Neural progenitor cell (in vitro differentiated cells): ENCODE data around the gene CYTL1. TPM values are rescaled to one million over a fixed set of nuclear protein-coding genes. Genes with fewer than 3 reads are reported as not detected.

Experiments
- DNase-seq: peaks from one replicate; pipeline ENCODE4 v3.0.0-alpha.2; 2016; ENCODE audit warnings: low spot score
- H2AFZ ChIP-seq: fragments of 200-600 bp; sonication (generic); replicated peaks from 2 replicates; pipeline ENCODE4 v1.6.1; 2016; ENCODE audit warnings: antibody characterized with exemption
- H3F3A ChIP-seq: fragments of 200-600 bp; sonication (generic); 2 replicates; pipeline ENCODE4 v1.6.1; 2016; ENCODE audit warnings: antibody characterized with exemption, low read depth
- H3K27ac ChIP-seq: fragments of 200-600 bp; sonication (generic); 2 replicates; pipeline ENCODE4 v1.5.1; 2016; ENCODE audit warnings: mild to moderate bottlenecking
- H3K27me3 ChIP-seq: fragments of 200-600 bp; sonication (generic); 2 replicates; pipeline ENCODE4 v1.6.1; 2016; ENCODE audit warnings: mild to moderate bottlenecking, moderate library complexity
- H3K36me3 ChIP-seq: fragments of 200-600 bp; sonication (generic); 2 replicates; pipeline ENCODE4 v1.5.1; 2016
- H3K4me1 ChIP-seq: fragments of 200-600 bp; sonication (generic); 2 replicates; pipeline ENCODE4 v1.6.1; 2016; ENCODE audit warnings: mixed run types
- H3K4me2 ChIP-seq: fragments of 200-600 bp; sonication (generic); 2 replicates; pipeline ENCODE4 v1.6.1; 2016
- H3K4me3 ChIP-seq: fragments of 200-600 bp; sonication (generic); 2 replicates; pipeline ENCODE4 v1.5.1; 2016
- H3K79me2 ChIP-seq: fragments of 200-600 bp; sonication (generic); 2 replicates; pipeline ENCODE4 v1.6.1; 2016; ENCODE audit warnings: low read depth
- H3K9ac ChIP-seq: fragments of 200-600 bp; sonication (generic); 2 replicates; pipeline ENCODE4 v1.6.1; 2016
- H3K9me3 ChIP-seq: fragments of 200-600 bp; sonication (generic); 2 replicates; pipeline ENCODE4 v1.5.1; 2016; ENCODE audit warnings: low read depth
- H4K20me1 ChIP-seq: fragments of 200-600 bp; sonication (generic); 2 replicates; pipeline ENCODE4 v1.6.1; 2016; ENCODE audit warnings: low read depth
- H3K27ac Mint-ChIP-seq: 3 replicates; pipeline ENCODE4 v1.8.0; 2021; ENCODE audit warnings: mixed read lengths
- H3K27me3 Mint-ChIP-seq: 2 replicates; pipeline ENCODE4 v1.8.0; 2022; ENCODE audit warnings: low read depth, mild to moderate bottlenecking, inconsistent platforms, moderate library complexity, mixed read lengths; ENCODE audit not compliant: insufficient read depth
- H3K36me3 Mint-ChIP-seq: 3 replicates; pipeline ENCODE4 v1.8.0; 2021; ENCODE audit warnings: mixed read lengths
- H3K4me1 Mint-ChIP-seq: 3 replicates; pipeline ENCODE4 v1.8.0; 2021; ENCODE audit warnings: mixed read lengths
- H3K4me3 Mint-ChIP-seq: 3 replicates; pipeline ENCODE4 v1.8.0; 2021; ENCODE audit warnings: mild to moderate bottlenecking, moderate library complexity, mixed read lengths
- H3K9me3 Mint-ChIP-seq: 3 replicates; pipeline ENCODE4 v1.8.0; 2020; ENCODE audit warnings: mixed read lengths
- EZH2 ChIP-seq: fragments of 200-600 bp; sonication (generic); IDR thresholded peaks from 2 replicates; pipeline ENCODE4 v1.6.1; 2017; ENCODE audit warnings: antibody characterized with exemption, mild to moderate bottlenecking, moderate library complexity
- EZH2phosphoT487 ChIP-seq: fragments of 200-600 bp; sonication (generic); IDR thresholded peaks from 2 replicates; pipeline ENCODE4 v1.6.1; 2017; ENCODE audit warnings: antibody characterized with exemption
- total RNA-seq: library from RNA; depleted of rRNA; stranded (reverse); fragments of >200 nt; gene quantifications from 2 replicates; pipeline ENCODE4 v1.2.3, GENCODE V29; 2015; ENCODE audit warnings: low replicate concordance
- TF ChIP-seq, protein P1 (sequence below): fragments of 200-600 bp; sonication (generic); IDR thresholded peaks from 2 replicates; pipeline ENCODE4 v1.5.1; 2017; ENCODE audit warnings: antibody characterized with exemption, mild to moderate bottlenecking

The CYTL1 gene
- total RNA-seq, 1 donor from 2014 or later = 3.1 TPM

DNA sequence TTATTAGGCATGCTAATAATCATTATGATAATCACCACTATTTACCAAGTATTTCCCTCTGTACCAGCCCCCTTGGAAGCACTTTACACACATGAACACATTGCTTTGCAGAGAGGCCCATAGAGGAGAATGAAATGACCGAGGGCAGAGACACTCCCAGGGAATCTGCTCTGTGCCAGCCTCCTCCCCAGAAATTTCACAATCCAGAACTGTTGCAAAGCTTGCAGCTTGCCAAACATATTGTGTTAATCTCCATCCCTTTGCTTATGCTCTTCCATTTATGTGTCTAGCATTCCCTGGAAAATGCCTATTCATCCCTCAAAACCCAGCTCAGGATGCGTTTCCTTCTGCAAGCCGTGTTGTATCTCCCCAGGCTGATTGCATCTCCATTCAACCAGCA is 37.8 kb downstream of the CYTL1 start:
- Histone ChIP-seq H3K27me3 (no peaks in the 10 kb centered on the region), H3K27ac (no peak overlapping the region), H3K79me2 (no peaks in the 10 kb centered on the region), H3K9me3 (no peaks in the 10 kb centered on the region), H3K9ac (no peak overlapping the region), H3F3A (no peaks in the 10 kb centered on the region), H3K4me2 (peak overlapping the region; percentile 17), H3K4me1 (peaks cover 10% of the 10 kb centered on the region), H3K4me3 (no peak overlapping the region), H2AFZ (peak overlapping the region; percentile 93), H4K20me1 (no peaks in the 10 kb centered on the region), H3K36me3 (no peaks in the 10 kb centered on the region)
- Mint-ChIP-seq H3K36me3 (no peaks in the 10 kb centered on the region), H3K27me3 (peaks cover 2% of the 10 kb centered on the region), H3K9me3 (peaks cover 3% of the 10 kb centered on the region), H3K27ac (no peak overlapping the region), H3K4me1 (peaks cover 3% of the 10 kb centered on the region), H3K4me3 (no peak overlapping the region)
- TF ChIP-seq EZH2phosphoT487 (no peak), EZH2 (no peak)
- TF ChIP-seq, protein P1, sequence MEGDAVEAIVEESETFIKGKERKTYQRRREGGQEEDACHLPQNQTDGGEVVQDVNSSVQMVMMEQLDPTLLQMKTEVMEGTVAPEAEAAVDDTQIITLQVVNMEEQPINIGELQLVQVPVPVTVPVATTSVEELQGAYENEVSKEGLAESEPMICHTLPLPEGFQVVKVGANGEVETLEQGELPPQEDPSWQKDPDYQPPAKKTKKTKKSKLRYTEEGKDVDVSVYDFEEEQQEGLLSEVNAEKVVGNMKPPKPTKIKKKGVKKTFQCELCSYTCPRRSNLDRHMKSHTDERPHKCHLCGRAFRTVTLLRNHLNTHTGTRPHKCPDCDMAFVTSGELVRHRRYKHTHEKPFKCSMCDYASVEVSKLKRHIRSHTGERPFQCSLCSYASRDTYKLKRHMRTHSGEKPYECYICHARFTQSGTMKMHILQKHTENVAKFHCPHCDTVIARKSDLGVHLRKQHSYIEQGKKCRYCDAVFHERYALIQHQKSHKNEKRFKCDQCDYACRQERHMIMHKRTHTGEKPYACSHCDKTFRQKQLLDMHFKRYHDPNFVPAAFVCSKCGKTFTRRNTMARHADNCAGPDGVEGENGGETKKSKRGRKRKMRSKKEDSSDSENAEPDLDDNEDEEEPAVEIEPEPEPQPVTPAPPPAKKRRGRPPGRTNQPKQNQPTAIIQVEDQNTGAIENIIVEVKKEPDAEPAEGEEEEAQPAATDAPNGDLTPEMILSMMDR = no peak
- no peak for DNase-seq

DNA sequence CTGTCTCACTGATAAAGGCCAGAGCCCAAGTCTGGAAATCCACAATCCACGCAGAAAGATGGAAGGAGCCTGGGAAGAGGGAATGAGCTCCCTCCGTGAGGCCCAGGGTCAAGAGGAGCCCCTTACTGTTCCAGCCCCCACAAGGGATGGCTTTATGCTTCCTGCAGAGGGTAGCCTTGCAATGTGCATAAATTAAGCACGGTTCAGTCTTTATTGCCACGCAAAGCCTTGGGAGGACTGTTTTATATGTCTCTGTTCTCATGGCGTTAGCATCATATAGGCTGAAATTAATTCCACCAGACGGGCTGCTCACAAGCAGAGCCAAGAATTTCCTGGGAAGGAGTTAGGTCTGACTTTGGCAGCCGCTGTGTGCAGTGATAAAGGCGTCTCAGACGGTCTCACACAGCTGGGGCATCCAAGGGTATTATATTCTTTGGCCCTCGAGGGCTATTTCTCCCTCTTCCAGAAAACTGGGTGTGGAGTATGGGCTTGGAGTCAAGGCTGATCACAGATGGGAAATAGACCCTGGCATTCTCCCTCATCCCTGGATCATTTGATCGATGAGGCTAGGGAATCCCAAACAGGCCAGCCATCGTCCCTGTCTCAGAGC is 38.5 kb downstream of the CYTL1 start:
- H3K9me3 Mint-ChIP-seq = peaks cover 8% of the 10 kb centered on the region
- Histone ChIP-seq H2AFZ (no peak overlapping the region), H4K20me1 (no peaks in the 10 kb centered on the region), H3F3A (no peaks in the 10 kb centered on the region), H3K9me3 (no peaks in the 10 kb centered on the region), H3K9ac (no peak overlapping the region), H3K79me2 (no peaks in the 10 kb centered on the region), H3K36me3 (no peaks in the 10 kb centered on the region), H3K4me2 (no peak overlapping the region), H3K27me3 (no peaks in the 10 kb centered on the region), H3K4me1 (peaks cover 10% of the 10 kb centered on the region), H3K4me3 (no peak overlapping the region), H3K27ac (no peak overlapping the region)
- H3K4me3 Mint-ChIP-seq = no peak overlapping the region
- no peak for DNase-seq
- no peaks in the 10 kb centered on the region for H3K36me3 Mint-ChIP-seq
- H3K4me1 Mint-ChIP-seq = peaks cover 3% of the 10 kb centered on the region
- no peak overlapping the region for H3K27ac Mint-ChIP-seq
- TF ChIP-seq EZH2 (no peak), EZH2phosphoT487 (no peak)
- TF ChIP-seq, protein P1 = no peak
- H3K27me3 Mint-ChIP-seq = peaks cover 2% of the 10 kb centered on the region

DNA sequence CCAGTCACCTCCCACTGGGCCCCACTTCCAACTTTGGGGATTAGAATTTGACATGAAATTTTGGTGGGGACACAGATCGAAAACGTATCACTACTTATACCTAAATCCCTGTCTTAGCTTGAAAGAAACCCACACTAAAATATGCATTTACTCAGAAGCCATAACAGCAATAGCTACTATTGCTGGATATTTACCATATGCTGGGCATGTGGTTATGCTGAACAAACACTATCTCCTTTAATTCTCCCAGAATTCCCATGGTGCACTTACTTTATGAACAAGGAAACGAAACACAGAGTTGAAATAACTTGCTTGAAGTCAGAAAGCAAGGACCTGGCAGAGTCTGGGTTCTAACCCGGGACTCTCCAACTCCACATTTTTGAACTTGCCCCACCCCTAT is 39.3 kb downstream of the CYTL1 start:
- H3K36me3 ChIP-seq = no peaks in the 10 kb centered on the region
- Mint-ChIP-seq H3K4me3 (no peak overlapping the region), H3K27ac (no peak overlapping the region), H3K9me3 (peaks cover 14% of the 10 kb centered on the region), H3K36me3 (no peaks in the 10 kb centered on the region), H3K4me1 (peaks cover 3% of the 10 kb centered on the region), H3K27me3 (no peaks in the 10 kb centered on the region)
- H3K4me1 ChIP-seq = peaks cover 10% of the 10 kb centered on the region
- no peaks in the 10 kb centered on the region for H3K9me3 ChIP-seq
- H3K27me3 ChIP-seq = no peaks in the 10 kb centered on the region
- H3K4me3 ChIP-seq = no peak overlapping the region
- no peak overlapping the region for H3K9ac ChIP-seq
- H3F3A ChIP-seq = no peaks in the 10 kb centered on the region
- no peaks in the 10 kb centered on the region for H3K79me2 ChIP-seq
- no peak overlapping the region for H2AFZ ChIP-seq
- H3K4me2 ChIP-seq = no peak overlapping the region
- no peak overlapping the region for H3K27ac ChIP-seq
- no peaks in the 10 kb centered on the region for H4K20me1 ChIP-seq
- TF ChIP-seq EZH2phosphoT487 (no peak), EZH2 (no peak)
- TF ChIP-seq, protein P1 = no peak
- no peak for DNase-seq
